Measurements from ENCODE around the gene RTN4R.
A peak's percentile ranks its signal among the peaks of the same experiment; 100 is the strongest.

Gene RTN4R

GRCh38 chr22:20215742-20216141 lies 52.4 kb downstream of the RTN4R start:
- no peak for DNase-seq (ENCODE audit: low spot score)

DNA sequence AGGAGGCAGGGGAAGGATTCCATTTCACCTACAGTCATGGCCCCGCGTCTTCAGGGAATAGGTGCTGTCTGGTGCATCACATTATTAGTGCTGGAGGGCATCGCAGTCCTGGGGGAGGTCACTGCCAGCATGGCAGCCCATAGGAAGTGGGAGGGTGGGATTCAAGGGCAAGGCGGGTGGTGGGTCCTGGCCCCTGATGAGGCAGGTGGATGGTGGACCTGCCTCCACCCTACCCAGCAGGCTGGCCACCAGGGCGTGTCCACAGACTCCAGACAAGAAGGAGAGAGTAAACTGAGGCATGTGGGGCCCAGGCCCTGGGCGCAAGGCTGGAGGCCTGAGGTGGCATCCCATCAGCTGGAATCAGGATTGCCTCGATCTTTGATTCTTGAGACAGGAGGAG lies 53.3 kb downstream of the RTN4R start:
- DNase-seq (ENCODE audit: low spot score): no peak

DNA sequence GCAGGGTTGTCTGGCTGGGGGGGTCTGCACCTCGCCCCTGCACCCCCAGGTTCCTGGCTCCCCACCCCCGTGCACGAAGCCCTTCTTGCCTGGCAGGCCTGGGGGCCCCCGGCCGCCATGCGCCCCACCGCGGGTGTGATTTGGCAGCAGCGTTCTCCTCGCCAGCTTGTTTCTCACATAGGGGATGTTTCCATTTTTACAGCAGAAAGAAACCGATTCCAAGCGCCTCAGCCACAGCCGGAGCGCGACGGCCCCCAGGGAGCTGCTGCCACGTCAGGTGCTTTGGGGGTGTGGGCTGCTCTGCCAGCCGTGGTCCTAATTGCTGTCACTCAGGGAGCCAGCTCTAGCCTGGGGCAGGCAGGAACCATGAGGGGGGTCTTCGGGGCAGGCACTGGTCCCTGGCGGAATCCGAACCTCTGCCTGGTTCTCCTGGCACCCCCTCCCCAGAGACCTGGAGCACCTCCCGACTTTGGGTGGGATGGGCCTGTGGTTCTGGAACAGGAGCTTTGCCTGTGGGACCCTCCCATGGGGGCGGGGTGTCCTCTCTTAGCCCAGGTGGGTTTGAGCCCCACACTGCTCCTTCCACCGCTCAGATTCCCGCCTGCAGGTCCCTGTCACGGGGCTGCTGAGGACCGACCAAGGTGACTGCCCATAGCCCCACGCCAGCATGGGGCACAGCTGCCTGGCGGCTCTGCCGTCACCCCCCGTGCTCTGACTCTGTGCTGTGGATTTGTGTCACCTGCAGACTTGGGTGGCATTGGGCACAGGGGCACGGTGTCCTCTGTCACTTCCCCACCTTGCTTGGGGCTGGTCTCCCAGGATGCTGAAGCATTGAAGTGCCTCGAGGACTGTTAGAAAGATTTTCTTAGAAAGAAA lies 54.0 kb downstream of the RTN4R start:
- DNase-seq (ENCODE audit: low spot score): no peak

DNA sequence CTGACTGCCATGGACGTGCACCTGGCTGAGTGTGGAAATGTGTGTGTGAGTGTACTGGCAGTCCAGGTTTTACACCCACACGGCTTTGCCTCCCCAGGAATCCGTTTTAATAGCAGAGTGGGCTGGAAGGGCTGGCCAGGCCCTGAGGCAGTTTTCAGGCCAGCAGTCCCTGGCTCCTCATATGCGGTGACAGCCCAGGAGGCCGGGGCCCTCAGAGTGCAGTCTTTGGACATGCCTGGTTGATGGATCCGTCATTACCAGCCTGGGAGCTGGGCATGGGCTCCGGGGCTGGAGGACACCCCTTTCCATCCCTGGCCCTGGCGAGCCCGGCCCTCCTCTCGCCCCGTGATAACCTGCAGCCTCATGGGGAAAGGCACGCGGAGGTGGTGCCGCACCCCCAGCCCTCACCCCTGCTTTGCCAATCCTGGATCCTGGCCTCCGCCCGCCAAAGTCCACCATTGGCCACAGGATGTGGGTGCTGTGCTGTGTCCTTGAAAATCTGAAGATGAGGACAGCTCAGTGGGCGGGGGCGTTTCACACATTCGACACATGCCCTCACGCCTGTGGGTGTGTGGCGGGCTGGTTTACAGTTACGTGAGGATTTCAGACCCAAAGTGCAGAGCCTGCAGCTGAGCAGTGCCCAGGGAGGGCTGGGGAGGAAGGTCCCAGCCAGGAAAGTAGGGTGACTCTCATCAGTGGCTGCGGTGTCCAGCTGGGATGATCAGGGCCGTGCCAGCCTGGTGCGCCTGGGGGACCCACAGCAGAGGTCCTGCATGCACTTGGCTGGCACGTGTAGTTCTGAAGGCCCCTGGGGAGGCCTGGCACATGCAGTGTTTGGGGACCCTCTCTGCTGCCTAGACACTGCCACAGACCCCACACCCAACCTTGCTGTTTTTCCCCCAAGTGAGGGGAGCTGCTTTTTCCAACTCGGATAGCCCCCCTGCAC lies 55.1 kb downstream of the RTN4R start:
- no peak for DNase-seq (ENCODE audit: low spot score)

DNA sequence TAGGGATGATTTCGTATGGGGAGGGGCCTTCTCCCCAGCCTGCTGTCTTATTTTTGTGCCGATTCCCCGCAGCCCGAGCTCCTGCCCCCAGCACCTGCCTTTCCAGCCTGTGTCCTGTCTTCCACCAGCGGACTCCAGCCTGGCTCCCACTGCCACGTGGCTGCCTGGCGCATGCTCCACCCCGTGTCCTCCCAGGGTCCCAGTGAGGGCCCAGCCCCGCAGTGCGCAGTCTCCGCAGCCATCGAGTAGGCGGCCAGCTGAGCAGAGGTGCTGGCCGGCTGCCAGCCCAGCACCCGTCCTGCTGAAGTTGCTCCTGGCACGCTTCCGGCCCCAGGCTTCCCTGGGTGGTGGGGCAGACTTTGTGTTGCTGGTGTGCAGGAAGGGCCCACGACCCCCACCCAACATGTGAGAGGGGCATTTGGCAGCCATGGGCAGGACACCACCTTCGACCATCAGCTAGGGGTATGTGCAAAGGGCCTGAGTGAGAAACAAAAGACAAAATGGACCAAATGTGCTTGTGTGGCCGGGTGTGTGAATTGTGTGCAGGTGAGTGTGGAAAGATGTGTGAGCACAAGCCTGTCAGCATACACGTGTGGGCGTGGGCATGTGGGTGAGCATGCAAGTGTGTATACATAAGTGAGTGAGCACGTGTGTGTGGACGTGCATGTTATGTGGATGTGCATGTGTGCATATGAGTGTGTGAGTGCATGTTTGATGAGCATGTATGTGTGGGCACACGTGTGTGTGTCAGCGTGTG lies 55.9 kb downstream of the RTN4R start:
- no peak for DNase-seq (ENCODE audit: low spot score)

GRCh38 chr22:20211409-20211996 lies 56.6 kb downstream of the RTN4R start:
- no peak for DNase-seq (ENCODE audit: low spot score)

DNA sequence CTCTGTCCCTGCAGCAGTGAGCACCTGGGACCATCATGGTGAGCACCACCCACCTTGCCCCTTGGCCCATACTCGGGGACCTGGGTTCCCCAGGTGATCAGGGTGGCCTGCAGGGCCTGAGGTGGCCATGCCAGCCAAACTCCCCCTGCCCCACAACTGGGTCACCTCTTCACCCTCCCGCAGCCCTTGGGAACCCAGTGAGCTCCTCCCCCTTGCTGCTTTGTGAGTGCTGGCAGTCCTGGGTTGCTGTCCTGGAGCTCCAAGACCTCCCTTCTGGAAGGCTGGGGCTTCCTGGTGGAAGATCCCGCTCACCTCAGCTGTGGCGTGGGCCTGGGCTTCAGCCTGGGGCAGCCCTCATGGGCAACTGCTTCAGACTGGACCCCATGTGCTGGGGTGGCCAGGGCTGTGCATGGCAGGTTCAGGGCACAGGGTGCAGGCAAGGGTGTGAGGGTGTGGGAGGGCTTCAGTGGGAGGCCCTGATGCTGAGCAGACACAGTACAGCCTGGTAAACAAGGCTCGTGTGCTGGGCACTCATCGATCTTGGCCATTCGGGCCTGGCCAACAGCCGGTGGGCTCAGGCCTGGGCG lies 57.6 kb downstream of the RTN4R start:
- DNase-seq (ENCODE audit: low spot score): no peak

DNA sequence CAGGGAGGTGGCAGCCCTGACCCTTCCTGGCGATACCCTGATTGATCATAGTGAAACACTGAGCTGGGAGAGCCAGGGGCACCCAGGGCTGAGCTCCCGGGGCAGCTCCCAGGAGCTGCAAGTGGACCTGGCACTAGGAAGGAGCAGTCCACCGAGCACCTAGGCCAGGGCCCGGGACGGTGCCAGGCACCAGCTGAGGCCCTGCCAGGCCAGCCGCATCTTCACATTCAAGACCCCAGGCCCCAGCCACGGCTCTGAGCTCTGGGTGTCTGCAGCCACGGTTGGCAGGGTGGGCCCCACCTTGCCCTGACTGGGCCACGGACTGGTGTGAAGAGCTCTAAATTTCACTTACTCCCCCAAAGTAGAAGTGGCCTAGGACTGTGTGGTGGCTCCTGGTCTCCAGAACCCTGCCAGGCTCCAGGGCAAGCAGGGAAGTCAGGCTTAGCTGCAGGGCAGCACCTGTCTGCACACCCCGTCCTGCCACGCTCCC lies 58.3 kb downstream of the RTN4R start:
- DNase-seq (ENCODE audit: low spot score): no peak

DNA sequence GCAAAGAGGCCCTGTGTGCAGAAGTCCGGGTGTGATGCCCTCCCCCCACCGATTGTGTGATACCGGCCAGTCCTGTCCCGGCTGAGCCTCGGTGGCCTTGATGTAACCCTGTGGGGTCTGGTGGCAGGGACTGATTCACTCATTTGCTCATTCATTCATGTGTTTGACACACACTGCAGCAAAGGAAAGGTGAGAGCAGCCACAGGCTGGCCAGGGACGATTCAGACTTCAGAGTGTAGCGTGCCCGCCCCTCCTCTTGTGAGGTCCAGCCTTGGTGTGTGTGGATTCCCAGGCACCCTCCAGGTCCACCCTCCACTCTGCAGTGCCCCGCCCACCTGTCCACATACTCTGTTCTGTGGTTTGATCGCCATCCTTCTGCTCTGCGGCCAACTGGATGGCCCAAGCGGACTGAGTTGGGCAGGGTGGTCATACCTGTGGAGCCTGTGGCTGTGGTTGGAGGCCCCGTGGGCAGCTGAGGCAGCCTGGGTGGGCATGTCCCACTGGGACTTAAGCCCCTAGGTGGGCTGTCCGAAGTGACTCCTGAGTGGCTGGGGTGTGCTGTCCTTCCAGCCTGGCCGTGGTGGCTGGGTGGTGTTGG lies 59.3 kb downstream of the RTN4R start:
- no peak for DNase-seq (ENCODE audit: low spot score)

- DNase-seq (ENCODE audit: low spot score): no peak
These were observed 60.7 kb downstream of the RTN4R start for GRCh38 chr22:20207277-20208025.

DNA sequence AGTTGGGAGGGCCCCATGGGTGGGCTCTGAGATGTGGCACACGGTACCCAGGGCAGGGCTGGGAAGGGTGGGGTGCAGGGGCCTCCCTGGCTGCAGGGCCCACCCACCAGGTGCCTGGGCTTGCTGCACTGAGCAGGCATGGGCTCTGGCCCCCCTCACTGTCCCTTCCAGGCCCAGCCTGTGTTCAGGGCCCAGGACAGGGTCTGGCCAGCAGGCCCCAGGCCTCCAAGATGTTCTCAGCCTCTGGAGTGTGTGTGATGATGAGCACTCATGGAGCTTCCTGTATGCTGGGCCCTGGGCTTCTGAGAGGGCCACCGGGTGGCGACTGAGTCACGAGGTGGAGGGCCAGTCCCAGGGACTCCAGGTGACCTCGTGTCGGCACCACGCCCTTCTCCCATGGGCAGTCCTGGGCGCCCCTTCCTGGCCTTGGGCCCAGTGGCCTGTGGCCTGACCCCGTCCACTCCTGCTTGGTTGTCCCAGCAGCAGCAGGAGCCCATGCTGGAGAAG lies 61.4 kb downstream of the RTN4R start:
- DNase-seq (ENCODE audit: low spot score): peak; percentile 7

DNA sequence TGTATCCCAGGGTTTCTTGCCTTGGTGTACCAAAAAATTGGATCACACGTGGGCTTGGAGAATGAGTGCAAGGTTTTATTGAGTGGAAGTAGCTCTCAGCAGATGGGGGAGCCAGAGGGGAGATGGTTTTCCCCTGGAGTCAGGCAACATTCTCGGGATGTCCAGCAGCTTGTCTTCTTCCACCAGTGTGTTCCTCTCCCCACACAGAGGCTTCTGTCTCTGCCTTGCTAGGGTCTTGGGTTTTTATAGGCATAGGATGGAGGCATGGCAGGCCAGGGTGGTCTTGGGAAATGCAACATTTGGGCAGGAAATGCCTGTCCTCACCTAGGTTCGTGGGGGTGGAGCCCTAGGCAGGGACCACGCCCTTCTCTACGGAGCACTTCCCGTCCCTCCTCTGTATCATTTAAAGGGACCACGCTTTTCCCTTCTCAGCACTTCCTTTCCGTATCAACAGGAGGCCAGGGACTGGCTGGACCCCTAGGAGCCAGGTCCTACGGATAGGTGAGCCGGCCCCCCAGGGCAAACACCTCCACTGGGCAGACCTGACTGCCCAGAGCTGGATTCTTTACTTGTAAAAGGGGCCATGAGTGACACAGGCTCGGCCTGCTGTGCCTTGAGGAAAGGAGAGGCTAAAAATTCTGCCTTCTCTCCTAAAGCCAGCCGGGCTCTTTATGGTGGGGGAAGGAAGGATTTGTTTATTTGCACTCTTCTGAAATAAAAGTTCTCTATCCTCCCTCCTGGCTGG lies 62.0 kb downstream of the RTN4R start:
- peak; percentile 69 for DNase-seq (ENCODE audit: low spot score)

DNA sequence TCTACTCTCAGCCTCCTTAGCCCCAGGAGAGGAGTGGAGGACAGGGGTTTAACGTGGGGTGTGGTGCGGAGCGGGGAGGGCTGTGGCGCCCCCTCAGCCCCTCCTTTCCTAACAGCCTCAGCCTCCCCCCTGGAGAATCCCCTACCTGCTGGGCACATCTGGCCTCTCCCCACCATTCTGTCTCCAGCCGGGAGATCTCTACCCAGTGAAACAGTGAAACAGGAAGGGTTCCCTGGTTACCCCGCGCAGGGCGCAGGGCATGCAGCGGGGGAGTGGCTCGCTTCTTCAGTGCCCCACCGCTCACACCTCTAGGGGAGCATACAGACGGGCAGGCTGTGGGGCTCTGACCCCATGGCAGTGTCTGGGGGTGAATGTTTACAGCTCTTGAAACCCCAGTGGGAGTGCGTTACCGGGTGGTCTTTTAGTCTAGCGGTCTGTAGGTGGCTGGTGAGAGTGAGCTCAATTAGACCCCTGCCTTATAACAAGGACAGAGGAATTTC lies 62.6 kb downstream of the RTN4R start:
- no peak for DNase-seq (ENCODE audit: low spot score)

- DNase-seq (ENCODE audit: low spot score): no peak
These were observed 63.3 kb downstream of the RTN4R start for GRCh38 chr22:20204806-20205205.

- DNase-seq (ENCODE audit: low spot score): no peak
These were observed 63.8 kb downstream of the RTN4R start for GRCh38 chr22:20204311-20204710.

- no peak for DNase-seq (ENCODE audit: low spot score)
These were observed 64.4 kb downstream of the RTN4R start for GRCh38 chr22:20203552-20204201.

GRCh38 chr22:20203142-20203551 lies 65.0 kb downstream of the RTN4R start:
- no peak for DNase-seq (ENCODE audit: low spot score)

- no peak for DNase-seq (ENCODE audit: low spot score)
These were observed 66.2 kb downstream of the RTN4R start for GRCh38 chr22:20201837-20202392.
